Neural progenitor cell (in vitro differentiated cells): Measurements from ENCODE around the gene COPRS. TPM values are rescaled to one million over a fixed set of nuclear protein-coding genes. Genes with fewer than 3 reads are reported as not detected.

Experiments
- DNase-seq: peaks from one replicate; pipeline ENCODE4 v3.0.0-alpha.2; 2016; ENCODE audit warnings: low spot score
- H2AFZ ChIP-seq: fragments of 200-600 bp; sonication (generic); replicated peaks from 2 replicates; pipeline ENCODE4 v1.6.1; 2016; ENCODE audit warnings: antibody characterized with exemption
- H3F3A ChIP-seq: fragments of 200-600 bp; sonication (generic); 2 replicates; pipeline ENCODE4 v1.6.1; 2016; ENCODE audit warnings: antibody characterized with exemption, low read depth
- H3K27ac ChIP-seq: fragments of 200-600 bp; sonication (generic); 2 replicates; pipeline ENCODE4 v1.5.1; 2016; ENCODE audit warnings: mild to moderate bottlenecking
- H3K27me3 ChIP-seq: fragments of 200-600 bp; sonication (generic); 2 replicates; pipeline ENCODE4 v1.6.1; 2016; ENCODE audit warnings: mild to moderate bottlenecking, moderate library complexity
- H3K36me3 ChIP-seq: fragments of 200-600 bp; sonication (generic); 2 replicates; pipeline ENCODE4 v1.5.1; 2016
- H3K4me1 ChIP-seq: fragments of 200-600 bp; sonication (generic); 2 replicates; pipeline ENCODE4 v1.6.1; 2016; ENCODE audit warnings: mixed run types
- H3K4me2 ChIP-seq: fragments of 200-600 bp; sonication (generic); 2 replicates; pipeline ENCODE4 v1.6.1; 2016
- H3K4me3 ChIP-seq: fragments of 200-600 bp; sonication (generic); 2 replicates; pipeline ENCODE4 v1.5.1; 2016
- H3K79me2 ChIP-seq: fragments of 200-600 bp; sonication (generic); 2 replicates; pipeline ENCODE4 v1.6.1; 2016; ENCODE audit warnings: low read depth
- H3K9ac ChIP-seq: fragments of 200-600 bp; sonication (generic); 2 replicates; pipeline ENCODE4 v1.6.1; 2016
- H3K9me3 ChIP-seq: fragments of 200-600 bp; sonication (generic); 2 replicates; pipeline ENCODE4 v1.5.1; 2016; ENCODE audit warnings: low read depth
- H4K20me1 ChIP-seq: fragments of 200-600 bp; sonication (generic); 2 replicates; pipeline ENCODE4 v1.6.1; 2016; ENCODE audit warnings: low read depth
- H3K27ac Mint-ChIP-seq: 3 replicates; pipeline ENCODE4 v1.8.0; 2021; ENCODE audit warnings: mixed read lengths
- H3K27me3 Mint-ChIP-seq: 2 replicates; pipeline ENCODE4 v1.8.0; 2022; ENCODE audit warnings: low read depth, mild to moderate bottlenecking, inconsistent platforms, moderate library complexity, mixed read lengths; ENCODE audit not compliant: insufficient read depth
- H3K36me3 Mint-ChIP-seq: 3 replicates; pipeline ENCODE4 v1.8.0; 2021; ENCODE audit warnings: mixed read lengths
- H3K4me1 Mint-ChIP-seq: 3 replicates; pipeline ENCODE4 v1.8.0; 2021; ENCODE audit warnings: mixed read lengths
- H3K4me3 Mint-ChIP-seq: 3 replicates; pipeline ENCODE4 v1.8.0; 2021; ENCODE audit warnings: mild to moderate bottlenecking, moderate library complexity, mixed read lengths
- H3K9me3 Mint-ChIP-seq: 3 replicates; pipeline ENCODE4 v1.8.0; 2020; ENCODE audit warnings: mixed read lengths
- CTCF ChIP-seq: fragments of 200-600 bp; sonication (generic); IDR thresholded peaks from 2 replicates; pipeline ENCODE4 v1.5.1; 2017; ENCODE audit warnings: antibody characterized with exemption, mild to moderate bottlenecking
- EZH2 ChIP-seq: fragments of 200-600 bp; sonication (generic); IDR thresholded peaks from 2 replicates; pipeline ENCODE4 v1.6.1; 2017; ENCODE audit warnings: antibody characterized with exemption, mild to moderate bottlenecking, moderate library complexity
- EZH2phosphoT487 ChIP-seq: fragments of 200-600 bp; sonication (generic); IDR thresholded peaks from 2 replicates; pipeline ENCODE4 v1.6.1; 2017; ENCODE audit warnings: antibody characterized with exemption
- total RNA-seq: library from RNA; depleted of rRNA; stranded (reverse); fragments of >200 nt; gene quantifications from 2 replicates; pipeline ENCODE4 v1.2.3, GENCODE V29; 2015; ENCODE audit warnings: low replicate concordance

Gene COPRS
- total RNA-seq, 1 donor from 2014 or later: 37.9 TPM

DNA sequence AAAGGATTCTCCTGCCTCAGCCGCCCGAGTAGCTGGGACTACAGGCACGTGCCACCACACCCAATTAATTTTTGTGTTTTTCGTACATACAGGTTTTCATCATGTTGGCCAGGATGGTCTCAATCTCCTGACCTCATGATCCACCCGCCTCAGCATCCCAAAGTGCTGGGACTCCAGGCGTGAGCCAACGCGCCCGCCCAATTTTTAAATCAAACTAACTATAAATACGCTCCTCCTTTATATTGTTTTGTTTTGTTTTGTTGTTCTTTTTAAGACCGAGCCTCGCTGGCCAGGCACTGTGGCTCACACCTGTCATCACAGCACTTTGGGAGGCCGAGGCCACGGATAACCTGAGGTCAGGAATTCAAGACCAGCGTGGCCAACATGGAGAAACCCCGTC is 44.4 kb upstream of the COPRS start:
- H3K4me3 ChIP-seq: no peak overlapping the region
- no peak for TF ChIP-seq CTCF
- TF ChIP-seq EZH2: no peak
- TF ChIP-seq EZH2phosphoT487: no peak
- no peak for DNase-seq
- H3K9me3 ChIP-seq: no peaks in the 10 kb centered on the region
- no peak overlapping the region for H2AFZ ChIP-seq
- no peaks in the 10 kb centered on the region for H3K36me3 Mint-ChIP-seq
- H3K27me3 Mint-ChIP-seq: peaks cover 5% of the 10 kb centered on the region
- no peaks in the 10 kb centered on the region for H3K9me3 Mint-ChIP-seq
- peaks cover 4% of the 10 kb centered on the region for H3K4me1 ChIP-seq
- no peak overlapping the region for H3K27ac ChIP-seq
- H3K79me2 ChIP-seq: peaks cover 28% of the 10 kb centered on the region
- no peak overlapping the region for H3K4me3 Mint-ChIP-seq
- no peak overlapping the region for H3K4me2 ChIP-seq
- no peak overlapping the region for H3K9ac ChIP-seq
- H3K27ac Mint-ChIP-seq: no peak overlapping the region
- H4K20me1 ChIP-seq: peaks cover 9% of the 10 kb centered on the region
- peaks cover 9% of the 10 kb centered on the region for H3F3A ChIP-seq
- H3K27me3 ChIP-seq: no peaks in the 10 kb centered on the region
- H3K36me3 ChIP-seq: no peaks in the 10 kb centered on the region
- peaks cover 15% of the 10 kb centered on the region for H3K4me1 Mint-ChIP-seq

- no peak overlapping the region for H3K9ac ChIP-seq
- no peak for TF ChIP-seq EZH2phosphoT487
- no peaks in the 10 kb centered on the region for H3K27me3 ChIP-seq
- Mint-ChIP-seq H3K4me3 (no peak overlapping the region), H3K9me3 (no peaks in the 10 kb centered on the region), H3K4me1 (peaks cover 13% of the 10 kb centered on the region), H3K36me3 (peaks cover 3% of the 10 kb centered on the region), H3K27me3 (peaks cover 5% of the 10 kb centered on the region), H3K27ac (no peak overlapping the region)
- H3K4me1 ChIP-seq: peaks cover 4% of the 10 kb centered on the region
- no peak overlapping the region for H3K27ac ChIP-seq
- no peaks in the 10 kb centered on the region for H3K9me3 ChIP-seq
- H3K4me2 ChIP-seq: no peak overlapping the region
- peaks cover 28% of the 10 kb centered on the region for H3K79me2 ChIP-seq
- peak overlapping the region; percentile 94 for H2AFZ ChIP-seq
- no peak for DNase-seq
- no peaks in the 10 kb centered on the region for H3K36me3 ChIP-seq
- H3K4me3 ChIP-seq: no peak overlapping the region
- peaks cover 9% of the 10 kb centered on the region for H3F3A ChIP-seq
- peaks cover 9% of the 10 kb centered on the region for H4K20me1 ChIP-seq
Measured at GRCh38 chr17:31902693-31903092, 43.6 kb upstream of the COPRS start.

DNA sequence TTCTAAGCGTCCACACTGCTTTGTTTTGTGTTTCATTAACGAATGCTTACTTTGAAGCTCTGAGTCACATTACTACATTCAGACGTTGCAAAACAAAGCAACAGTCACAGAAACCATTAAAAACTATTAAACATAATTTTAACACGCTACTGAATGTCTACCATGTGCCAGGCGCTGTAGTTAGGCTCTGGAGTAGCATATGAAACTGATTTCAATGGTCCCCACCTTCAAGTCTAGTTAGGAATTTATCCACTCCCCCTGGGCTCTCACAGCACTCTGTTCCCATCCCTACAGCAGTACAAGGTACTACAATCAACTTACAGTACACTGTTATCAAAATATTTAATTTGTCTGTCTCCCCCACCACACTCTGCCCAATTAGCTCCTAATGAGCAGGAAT is 41.8 kb upstream of the COPRS start:
- peaks cover 9% of the 10 kb centered on the region for H3F3A ChIP-seq
- H3K4me3 ChIP-seq: peak overlapping the region; percentile 90
- Mint-ChIP-seq H3K4me3 (no peak overlapping the region), H3K36me3 (peaks cover 8% of the 10 kb centered on the region), H3K4me1 (peaks cover 3% of the 10 kb centered on the region), H3K27me3 (no peaks in the 10 kb centered on the region), H3K27ac (no peak overlapping the region), H3K9me3 (no peaks in the 10 kb centered on the region)
- no peak for TF ChIP-seq EZH2
- no peak for TF ChIP-seq EZH2phosphoT487
- no peak for TF ChIP-seq CTCF
- peak overlapping the region; percentile 88 for H3K4me2 ChIP-seq
- peak overlapping the region; percentile 87 for H2AFZ ChIP-seq
- H3K9ac ChIP-seq: peak overlapping the region; percentile 67
- H3K36me3 ChIP-seq: no peaks in the 10 kb centered on the region
- H3K4me1 ChIP-seq: peaks cover 4% of the 10 kb centered on the region
- DNase-seq: peak; percentile 9
- peaks cover 28% of the 10 kb centered on the region for H3K79me2 ChIP-seq
- H3K9me3 ChIP-seq: no peaks in the 10 kb centered on the region
- no peak overlapping the region for H3K27ac ChIP-seq
- no peaks in the 10 kb centered on the region for H3K27me3 ChIP-seq
- peaks cover 9% of the 10 kb centered on the region for H4K20me1 ChIP-seq

DNA sequence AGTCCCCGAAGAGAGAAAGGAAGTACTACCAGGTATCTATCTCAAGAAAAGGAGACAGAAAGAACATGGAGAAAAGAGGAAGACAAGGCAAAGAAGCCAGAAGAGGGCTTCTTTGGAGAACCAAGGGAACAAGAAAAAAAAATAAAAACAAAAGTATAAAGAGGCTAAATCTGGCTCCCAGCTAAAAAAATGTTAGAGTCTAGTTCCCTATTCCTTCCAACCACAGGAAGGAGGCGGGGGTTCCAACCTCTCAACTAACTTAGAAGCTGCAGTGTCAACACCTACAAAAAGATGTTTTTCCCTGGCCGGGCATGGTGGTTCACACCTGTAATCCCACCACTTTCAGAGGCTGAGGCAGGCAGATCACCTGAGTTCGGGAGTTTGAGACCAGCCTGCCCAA is 29.1 kb upstream of the COPRS start:
- Mint-ChIP-seq H3K4me1 (no peaks in the 10 kb centered on the region), H3K36me3 (peaks cover 30% of the 10 kb centered on the region), H3K27ac (no peak overlapping the region), H3K27me3 (no peaks in the 10 kb centered on the region), H3K9me3 (no peaks in the 10 kb centered on the region), H3K4me3 (no peak overlapping the region)
- H3F3A ChIP-seq: no peaks in the 10 kb centered on the region
- H3K27ac ChIP-seq: no peak overlapping the region
- H3K9me3 ChIP-seq: no peaks in the 10 kb centered on the region
- H3K79me2 ChIP-seq: no peaks in the 10 kb centered on the region
- TF ChIP-seq CTCF (no peak), EZH2phosphoT487 (no peak), EZH2 (no peak)
- H2AFZ ChIP-seq: no peak overlapping the region
- no peaks in the 10 kb centered on the region for H4K20me1 ChIP-seq
- peaks cover 12% of the 10 kb centered on the region for H3K36me3 ChIP-seq
- H3K4me3 ChIP-seq: no peak overlapping the region
- no peak for DNase-seq
- no peak overlapping the region for H3K4me2 ChIP-seq
- H3K4me1 ChIP-seq: no peaks in the 10 kb centered on the region
- no peak overlapping the region for H3K9ac ChIP-seq
- H3K27me3 ChIP-seq: no peaks in the 10 kb centered on the region
